DLD1 (cell line): ENCODE results near the gene PCDH9.

Experiments used
- in situ Hi-C: cut with HindIII; loops from 2 replicates; pipeline ENCODE4 v1.10.0; 2017; ENCODE audit warnings: low sequenced_read_pairs

PCDH9 gene

DNA sequence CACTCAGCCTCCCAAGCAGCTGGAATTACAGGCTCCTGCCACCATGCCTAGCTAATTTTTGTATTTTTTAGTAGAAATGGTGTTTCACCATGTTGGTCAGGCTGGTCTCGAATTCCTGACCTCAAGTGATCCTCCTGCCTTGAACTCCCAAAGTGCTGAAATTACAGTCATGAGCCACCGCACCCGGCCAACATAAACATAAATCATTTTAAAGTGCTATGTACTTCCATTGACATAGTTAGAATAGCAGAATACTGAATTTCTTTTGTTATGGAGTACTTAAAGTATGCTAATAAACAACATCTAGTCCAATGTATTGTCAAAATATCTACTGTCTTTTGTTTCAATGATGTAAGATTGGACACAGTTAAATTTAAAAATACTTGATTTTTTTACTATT is 539.0 kb downstream of the PCDH9 start:
- in situ Hi-C loops, result no loop called here

DNA sequence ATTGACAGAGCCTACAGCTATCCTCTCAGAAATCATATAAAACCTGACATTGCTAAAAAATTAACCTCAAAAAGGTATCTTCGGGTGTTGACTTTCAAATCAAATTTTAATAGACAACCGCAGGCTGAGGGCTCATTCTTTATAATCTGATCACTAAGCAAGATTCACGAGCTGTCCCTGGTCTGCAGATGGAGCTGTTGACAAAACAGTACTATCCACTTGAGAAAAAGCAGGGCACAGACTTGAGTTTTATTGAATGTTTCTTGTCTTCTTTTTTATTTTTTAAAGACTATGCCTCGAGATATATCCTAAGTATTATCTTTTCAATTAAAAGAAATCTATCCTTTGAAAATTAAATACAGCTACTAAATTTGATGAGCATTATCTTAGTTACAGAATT is 540.5 kb downstream of the PCDH9 start:
- in situ Hi-C loops, result no loop called here

DNA sequence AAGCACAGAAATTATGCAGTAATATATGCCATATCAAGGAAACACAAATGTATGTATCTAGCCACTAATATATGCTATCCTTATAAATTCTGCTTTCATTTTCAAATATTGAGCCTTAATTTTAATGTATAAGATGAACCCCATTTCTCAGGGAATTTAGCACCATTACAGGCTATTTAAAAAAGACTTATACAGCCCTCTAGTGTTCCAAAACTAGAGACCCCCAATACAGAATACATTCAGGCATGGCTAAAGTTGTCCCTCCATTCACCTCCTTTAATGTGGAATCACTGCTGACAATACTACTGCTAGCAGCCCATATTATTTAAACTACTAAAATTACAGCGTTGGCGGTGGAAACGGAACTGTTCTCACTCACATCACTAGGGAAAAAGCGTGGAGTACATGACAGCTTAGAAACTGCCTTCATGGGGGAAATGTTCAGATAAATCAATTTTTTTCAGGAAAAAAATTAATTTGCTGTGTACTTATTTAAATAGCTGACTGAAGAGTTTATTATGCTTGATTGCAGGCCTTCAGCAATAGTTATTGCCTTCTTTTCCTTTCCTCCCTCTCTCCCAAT is 541.0 kb downstream of the PCDH9 start:
- in situ Hi-C loops, result no loop called here

DNA sequence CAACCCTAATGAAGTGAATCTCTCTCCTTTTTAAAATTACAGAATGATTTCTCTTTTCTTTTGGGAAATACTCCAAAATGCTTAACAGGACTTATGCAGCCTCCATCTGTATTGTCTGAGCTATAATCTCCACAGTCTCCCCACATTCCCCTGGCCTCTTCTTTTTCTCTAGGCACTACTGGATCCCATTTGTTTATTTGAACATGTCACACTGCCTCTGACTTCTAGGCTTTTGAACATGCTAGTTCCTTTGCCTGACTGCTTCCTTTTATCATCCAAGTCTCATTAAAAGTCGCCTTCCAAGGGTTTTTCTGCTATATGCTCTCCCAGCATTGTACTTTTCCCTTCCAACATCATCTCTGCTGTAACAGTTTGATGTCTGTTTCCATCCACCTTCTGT is 548.7 kb downstream of the PCDH9 start:
- in situ Hi-C loops, result no loop called here

DNA sequence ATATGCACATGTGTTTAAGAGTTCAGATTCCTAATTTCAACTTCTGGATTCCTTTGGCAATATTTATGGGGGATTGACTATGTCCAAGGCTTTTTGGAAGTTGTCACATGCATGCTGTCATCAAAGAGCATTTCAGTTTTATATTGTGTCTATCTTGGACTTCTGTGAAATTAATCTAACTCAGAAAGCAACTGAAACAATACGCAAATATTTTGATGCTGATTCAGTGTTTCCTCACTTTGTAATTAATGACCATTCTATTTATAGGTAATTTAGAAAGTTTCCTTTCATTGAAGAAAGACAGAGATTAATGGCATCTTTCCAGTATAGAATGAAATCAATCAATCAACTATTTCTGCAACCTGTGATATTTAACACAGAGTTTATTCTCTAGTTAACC is 550.1 kb downstream of the PCDH9 start:
- in situ Hi-C loops, result no loop called here

DNA sequence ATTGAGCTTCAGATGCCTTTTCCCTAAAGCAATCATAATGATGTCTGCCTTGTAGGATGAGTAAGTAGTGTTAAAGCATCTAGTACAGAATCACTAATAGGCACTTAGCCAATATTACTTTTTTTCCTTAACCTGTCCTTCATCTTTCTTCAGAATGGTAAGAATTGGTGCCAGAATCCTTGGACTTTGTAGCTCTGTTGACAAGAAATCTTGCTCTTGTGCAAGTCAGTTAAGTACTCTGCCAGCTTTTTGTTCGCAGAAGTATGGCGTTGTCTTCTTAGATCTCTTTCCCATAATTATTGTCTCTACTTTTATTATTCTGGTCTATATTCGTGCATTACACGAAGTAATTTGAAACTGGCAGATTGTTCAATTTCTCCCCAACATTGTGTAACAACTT is 554.5 kb downstream of the PCDH9 start:
- in situ Hi-C loops, result no loop called here

DNA sequence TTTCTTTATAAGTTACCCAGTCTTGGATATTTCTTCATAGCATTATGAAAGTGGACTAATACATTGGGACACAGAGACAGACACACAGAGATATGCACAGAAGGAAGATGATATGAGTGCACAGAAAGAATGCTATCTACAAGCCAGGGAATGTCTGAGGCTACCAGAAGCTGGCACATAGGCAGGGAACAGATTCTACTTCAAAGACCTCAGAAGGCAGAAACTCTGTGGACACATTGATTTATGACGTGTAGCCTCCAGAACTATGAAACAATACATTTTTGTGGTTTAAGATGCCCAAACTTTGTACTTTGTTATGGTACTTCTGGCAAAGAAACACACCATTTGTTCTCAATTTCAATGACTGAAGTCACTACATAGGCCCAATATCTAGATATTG is 556.7 kb downstream of the PCDH9 start:
- in situ Hi-C loops, result no loop called here

- in situ Hi-C loops, result no loop called here
These were observed 564.1 kb downstream of the PCDH9 start for GRCh38 chr13:66665991-66666390.

GRCh38 chr13:66663711-66664110 is 566.4 kb downstream of the PCDH9 start:
- in situ Hi-C loops, result no loop called here

DNA sequence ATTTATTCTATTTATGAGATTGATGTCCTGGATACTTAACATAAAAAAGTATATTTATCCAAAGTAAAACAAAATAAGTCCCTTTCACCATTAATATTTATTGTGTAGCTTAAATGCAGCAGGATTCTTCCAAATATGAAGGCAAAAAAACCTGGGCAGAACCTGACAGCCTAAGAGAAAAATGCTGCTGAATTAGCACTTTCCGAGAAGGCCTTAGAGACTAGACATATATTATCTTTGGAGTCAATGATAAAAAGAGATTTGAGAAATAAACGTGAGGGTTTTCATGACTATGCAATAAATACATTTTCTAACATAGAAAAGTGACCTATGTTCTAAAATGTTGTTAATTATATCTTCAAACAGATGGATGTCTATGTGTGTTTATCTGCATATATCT is 566.9 kb downstream of the PCDH9 start:
- in situ Hi-C loops, result no loop called here

- in situ Hi-C loops, result no loop called here
These were observed 568.8 kb downstream of the PCDH9 start for GRCh38 chr13:66661336-66661735.

GRCh38 chr13:66660468-66660813 is 569.7 kb downstream of the PCDH9 start:
- in situ Hi-C loops, result no loop called here

DNA sequence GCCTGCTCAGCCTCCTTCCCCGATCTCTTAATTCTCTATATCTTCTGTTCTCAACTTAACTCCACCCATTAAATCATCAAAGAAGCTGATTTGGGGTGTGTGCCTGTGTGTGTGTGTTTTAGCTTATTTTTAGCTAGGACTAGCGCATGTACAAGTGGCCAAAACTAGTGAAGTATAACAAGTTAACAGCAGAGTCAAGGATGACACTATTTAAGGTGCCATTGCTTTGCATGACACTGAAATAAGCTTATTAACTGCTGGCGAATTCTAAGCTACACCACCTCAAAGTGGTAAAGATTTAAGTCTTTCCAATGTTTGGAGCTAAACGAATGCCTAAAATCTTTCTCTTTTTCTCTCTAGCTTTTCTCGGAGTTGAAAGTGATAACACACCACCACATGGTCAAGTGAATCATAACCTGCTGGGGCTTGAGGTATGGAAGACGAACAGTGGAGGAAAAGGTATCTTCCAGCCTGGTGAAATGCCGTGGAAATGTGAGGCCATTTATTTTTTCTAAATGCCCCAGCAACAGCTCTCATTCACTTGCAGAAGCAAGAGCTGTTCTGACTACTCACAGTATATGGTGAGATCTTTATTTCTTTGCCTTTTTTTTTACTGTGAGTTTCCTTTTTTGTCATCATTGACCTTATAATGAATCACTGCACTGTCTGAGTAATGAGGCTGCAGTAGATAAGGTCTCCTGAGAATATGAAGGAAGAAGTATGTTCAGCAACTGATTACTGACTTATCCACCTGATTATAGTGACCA is 570.3 kb downstream of the PCDH9 start:
- in situ Hi-C loops, result no loop called here

DNA sequence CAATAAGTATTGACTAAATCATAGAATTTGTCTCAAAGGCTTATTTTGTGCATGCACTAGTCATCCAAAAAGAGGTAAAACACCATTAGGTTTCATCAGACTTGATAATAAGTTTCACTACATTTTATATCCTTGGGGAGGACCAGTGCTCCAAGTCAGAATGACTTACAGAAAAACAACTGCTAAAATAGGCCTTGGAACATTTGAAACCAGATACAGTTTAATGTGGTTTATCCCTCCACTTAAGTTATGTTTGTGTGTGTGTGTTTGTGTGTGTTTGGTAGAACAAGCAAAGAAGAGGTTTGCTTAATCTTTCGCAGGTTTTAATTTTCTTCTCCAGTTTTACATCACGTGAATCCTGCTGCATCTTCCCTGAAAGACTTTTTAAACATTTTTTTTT is 570.9 kb downstream of the PCDH9 start:
- in situ Hi-C loops, result no loop called here

DNA sequence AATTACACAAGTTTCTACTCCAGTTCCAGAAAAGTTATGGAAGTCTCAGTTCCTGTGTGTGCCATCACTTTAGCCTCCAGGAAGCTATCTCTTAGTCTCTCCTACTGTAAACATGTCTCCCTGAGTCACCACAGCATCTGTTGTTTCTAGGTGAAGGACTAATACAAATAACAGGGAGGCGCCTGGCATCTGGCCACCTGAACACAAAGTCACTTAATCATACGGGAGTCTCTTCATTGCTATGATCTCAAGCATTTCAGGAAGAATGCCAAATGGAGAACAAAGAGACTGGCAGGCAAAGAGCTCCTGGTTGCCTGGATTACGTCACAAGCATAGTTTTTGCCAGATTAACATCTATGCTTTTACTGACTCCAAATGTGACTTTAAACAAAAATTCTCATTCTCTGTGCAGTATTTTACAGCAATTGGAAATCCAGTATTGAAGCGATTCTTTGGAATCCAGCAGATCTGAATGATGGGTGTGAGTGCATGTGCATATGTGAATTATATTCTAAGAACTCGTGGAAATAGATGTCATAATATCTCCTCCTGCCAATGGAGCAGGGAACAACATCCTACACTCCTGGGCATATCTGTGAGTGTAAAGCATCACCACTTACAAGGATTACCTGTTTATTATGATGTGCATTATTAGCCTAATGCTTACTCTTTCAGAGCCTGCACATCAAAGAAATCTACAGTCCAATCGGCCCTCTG is 572.8 kb downstream of the PCDH9 start:
- in situ Hi-C loops, result no loop called here

DNA sequence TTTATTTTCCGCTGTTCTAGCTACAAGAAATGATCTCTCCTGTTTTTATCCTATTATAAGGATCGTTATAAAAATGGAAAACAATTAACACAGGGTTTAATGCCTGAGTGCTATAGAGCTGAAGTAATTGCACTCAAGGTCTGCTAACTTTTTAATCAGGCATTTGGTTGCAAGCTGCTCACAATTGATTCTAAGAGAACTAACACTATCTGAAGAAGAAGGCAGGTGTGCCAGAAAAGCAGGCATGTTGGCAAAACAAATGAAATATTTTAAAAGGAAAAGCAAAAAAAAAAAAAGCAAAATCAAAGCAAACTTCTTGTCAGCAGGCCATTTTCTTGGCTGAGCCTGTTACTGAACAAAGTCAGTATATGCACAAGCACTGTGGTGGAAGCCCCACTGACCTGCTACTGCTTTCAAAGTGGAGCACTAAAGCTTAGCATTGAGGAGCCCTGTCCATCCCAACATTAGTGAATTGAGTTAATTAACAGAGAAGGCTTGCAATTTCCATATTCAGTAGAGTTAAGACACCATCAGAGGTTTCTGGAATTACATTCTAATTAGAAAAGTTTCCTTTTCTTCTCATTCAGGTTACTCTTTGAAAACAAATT is 574.2 kb downstream of the PCDH9 start:
- in situ Hi-C loops, result no loop called here

DNA sequence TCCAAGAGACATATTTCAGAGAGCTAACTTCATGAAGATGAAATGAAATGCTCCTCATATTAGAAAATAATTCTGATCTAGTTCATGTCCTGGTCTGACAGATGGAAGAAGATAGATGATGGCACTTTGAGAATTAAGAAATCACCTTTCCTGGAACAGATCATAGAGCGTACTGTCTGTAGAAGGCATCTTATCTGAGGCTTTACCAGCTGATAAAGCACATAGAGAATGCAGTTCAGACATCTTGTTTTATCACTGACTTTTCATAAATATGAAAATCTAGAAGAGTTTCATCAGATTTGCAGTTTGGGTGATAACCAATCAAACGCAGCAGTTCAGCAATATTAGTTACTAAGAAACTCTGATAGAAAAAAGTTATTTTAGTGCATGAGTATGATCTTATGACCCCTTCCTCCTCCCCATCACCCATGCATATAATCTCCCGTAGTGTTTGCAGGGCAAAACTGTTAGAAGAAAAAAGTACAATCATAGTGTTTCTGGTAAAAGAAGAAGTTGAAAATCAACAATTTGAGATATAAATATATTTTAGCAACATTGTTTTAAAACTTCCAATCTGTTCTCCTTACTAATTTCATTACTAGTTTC is 585.2 kb downstream of the PCDH9 start:
- in situ Hi-C loops, result no loop called here

DNA sequence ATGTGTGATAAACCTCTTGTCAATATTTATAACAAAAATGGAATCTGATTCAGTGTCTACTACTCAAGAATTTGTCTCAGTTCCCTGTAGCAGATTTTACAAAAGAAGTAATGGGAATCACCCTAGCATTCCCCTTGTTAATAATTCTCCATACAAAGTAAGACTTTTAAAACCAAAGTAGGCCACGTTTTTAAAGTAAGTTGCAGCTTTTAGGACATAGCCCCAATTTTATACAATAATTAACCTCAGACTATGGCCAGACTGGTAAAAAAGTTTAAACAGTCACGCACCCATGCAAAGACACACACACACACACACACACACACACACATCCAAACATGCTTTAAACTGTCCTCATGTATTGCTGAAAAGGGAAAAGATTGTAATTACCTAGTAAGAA is 589.9 kb downstream of the PCDH9 start:
- in situ Hi-C loops, result no loop called here

GRCh38 chr13:66639044-66639443 is 591.1 kb downstream of the PCDH9 start:
- in situ Hi-C loops, result no loop called here

DNA sequence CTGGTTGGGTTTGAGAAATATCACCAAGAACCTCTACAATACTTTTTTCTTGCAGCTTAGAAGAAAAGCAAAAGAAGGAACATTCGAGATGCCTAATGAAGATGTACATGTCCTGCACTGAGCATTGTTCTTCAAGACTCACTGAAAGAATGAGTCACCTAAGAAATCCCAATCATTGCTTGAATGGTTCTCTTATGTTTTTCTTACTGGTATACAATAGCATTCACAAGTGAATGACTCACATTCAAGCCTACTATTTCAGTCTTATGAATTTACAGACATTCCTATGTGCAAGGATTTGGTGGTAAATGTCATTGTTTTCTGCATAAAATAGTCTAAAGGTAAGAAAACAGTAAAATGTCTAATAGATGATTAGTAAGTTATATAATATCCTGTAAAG is 594.6 kb downstream of the PCDH9 start:
- in situ Hi-C loops, result no loop called here

DNA sequence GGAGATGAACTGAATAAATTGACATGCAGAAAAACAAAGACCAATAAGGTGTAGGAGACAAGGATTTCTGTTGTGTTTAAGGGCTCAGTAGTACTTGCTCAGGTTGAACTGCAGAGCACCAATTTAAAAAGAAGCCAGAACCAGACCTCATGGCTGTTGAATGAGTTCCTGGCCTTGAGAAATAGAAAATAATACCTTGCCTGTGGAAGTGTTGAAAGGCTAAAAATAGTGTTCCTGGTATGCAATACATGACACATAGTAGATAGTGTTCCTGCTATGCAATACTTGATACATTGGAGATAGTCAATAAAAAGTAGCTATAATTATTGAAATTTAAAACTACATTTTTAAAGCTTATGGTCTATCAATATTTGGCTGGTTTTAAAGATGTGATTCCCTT is 595.8 kb downstream of the PCDH9 start:
- in situ Hi-C loops, result no loop called here

DNA sequence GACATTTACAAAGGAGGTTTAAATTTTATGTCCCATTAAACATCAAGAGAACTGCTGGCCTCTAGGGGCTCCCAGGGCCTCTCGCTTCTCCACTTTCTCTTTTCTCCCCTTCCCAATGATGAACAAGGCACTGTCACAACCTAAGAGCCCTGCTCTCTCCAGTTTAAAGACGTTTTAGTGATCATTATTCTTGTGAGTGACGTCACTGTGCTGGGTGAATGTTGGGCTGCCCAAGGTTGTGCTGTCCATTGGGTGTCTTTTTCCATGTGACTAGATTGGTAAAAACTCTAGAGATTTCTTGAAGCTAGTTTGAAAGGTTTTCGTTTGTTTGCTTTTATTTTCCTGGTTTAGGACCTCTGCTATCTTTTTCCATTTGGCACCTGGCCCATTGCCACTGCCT is 602.6 kb downstream of the PCDH9 start:
- in situ Hi-C loops, result no loop called here
